NCI-H2171 treated with DMSO at 0.1 percent for 48 hours (cell line): Measurements from ENCODE around the gene AQP11.
"Not testable (repeated sequence)": the region's sequence is repeated elsewhere in the genome, so short reads cannot be mapped to it uniquely, and the experiment has no call there.

Experiments used
- DNase-seq: peaks from one replicate; lab custom pipeline; 2025; lab: John Stamatoyannopoulos, UW

AQP11 gene

GRCh38 chr11:77589521-77590193 lies at the start of gene AQP11:
Gene AQP11, plus strand, starts transcription at chr11:77589953. Its CDS starts 40 bp downstream, at chr11:77589993.
- DNase-seq: peak; percentile 90

DNA sequence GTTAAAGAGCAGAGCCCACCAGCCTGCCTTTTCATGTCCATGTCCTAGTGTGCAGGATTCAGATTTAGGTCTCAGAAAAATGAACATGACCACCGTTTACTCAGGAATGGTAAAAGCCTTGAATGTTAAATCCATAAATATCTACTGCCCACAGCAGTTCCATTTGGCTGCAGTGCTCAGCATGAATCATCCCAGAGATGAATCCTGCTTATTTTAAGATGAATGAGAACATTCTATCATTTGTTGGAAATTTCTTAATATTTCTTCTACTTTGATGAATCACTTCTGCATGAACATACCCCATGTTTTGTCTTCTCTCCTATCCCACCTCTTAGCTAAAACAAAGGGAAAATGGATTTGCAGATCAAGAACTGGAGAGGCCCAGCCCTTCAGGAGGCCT lies 47.5 kb upstream of the AQP11 start:
- DNase-seq: no peak

DNA sequence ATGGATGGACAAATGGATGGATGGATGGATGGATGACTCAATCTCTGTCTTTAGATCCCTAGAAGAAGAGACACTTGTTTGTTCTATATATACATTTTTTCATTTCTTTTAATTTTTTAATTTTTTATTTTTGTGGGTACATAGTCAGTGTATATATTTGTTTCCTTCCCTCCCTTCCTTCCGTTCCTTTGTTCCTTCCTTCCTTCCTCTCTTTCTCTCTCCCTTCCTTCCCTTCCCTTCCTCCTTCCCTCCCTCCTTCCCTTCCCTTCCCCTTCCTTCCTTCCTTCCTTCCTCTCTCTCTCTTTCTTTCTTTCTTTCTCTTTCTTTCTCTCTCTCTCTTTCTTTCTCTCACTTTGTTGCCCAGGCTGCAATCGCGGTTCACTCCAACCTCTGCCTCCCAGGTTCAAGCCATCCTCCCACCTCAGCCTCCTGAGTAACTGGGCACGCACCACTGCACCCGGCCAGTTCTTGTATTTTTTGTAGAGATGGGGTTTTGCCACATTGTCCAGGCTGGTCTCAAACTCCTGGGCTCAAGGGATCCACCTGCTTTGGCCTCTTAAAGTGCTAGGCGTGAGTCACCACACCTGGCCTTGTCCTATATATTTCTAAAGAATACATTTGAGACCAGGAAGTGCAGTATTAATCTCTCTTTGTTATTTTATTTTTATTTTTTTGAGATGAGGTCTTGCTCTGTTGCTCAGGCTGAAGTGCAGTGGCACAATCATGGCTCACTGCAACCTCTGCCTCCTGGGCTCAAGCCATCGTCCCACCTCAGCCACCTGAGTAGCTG lies 42.5 kb upstream of the AQP11 start:
- DNase-seq: no peak

DNA sequence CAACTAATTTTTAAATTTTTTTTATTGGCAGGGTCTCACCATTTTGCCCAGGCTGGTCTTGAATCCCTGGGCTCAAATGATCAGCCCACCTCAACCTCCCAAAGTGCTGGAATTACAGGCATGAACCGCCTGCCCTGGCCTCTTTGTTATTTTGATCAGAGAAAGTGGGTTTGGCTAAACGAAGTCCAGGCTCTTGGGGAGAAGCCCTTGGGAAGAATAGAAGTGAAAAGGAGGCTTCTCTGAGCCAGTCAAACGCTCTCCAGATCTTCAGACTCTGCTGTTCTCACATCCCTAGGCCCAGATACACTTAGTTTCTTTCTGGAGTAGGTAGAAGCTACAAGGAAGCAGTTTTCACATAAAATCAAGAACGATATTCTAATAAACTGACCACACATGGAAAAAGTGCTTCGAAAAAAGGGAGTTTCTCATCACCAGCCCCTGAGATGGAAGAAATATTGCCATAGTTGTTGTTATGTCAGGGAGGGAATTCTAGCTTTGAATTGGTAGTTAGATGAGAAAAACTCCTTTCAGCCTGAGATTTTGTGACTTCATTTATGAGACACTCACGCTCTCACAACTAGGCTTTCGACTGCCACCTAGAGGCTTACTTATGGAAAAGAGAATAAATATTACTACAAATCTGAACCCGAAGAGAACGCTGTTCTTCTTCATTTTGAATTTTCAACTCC lies 41.7 kb upstream of the AQP11 start:
- DNase-seq: peak; percentile 87

DNA sequence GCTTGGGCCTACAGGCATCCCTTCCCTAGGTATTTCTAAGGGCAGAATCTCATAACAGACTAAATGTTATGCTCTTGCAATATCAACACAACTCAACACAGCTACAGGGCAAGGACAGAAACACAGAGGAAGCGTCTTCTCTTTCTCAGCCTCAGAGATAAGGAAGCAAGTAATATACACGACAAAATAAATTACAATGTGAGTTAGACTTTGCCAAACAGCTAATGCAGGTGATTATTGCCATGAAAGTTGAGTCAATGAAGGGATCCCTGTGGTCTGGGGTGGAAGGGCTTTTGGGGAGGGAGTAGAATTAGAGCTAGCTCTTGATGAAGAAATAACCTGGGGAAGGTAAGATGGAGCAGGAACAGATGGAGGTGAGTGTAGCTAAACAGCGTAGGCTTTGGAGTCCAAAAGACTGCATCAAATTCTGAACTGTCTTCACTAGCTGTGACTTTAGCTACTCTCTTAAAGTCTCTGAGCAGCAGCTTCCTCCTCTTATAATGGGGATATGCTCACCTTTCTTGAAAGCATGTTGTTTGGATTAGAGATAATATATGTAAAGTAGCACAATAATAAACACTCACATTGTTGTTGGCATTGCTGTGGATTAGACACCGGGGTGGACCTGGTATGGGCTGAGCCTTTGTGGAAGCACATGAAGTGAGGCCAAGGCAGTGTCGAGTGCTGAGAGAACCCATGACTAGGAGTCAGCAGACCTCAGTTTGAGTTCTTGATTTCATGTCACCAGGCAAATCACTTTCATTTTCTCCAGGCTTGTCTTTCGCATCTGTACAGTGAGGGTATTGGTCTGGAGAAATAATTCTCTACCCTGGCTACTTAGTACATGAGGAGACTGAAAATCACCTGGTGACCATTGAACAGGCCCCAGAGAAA lies 41.0 kb upstream of the AQP11 start:
- no peak for DNase-seq

DNA sequence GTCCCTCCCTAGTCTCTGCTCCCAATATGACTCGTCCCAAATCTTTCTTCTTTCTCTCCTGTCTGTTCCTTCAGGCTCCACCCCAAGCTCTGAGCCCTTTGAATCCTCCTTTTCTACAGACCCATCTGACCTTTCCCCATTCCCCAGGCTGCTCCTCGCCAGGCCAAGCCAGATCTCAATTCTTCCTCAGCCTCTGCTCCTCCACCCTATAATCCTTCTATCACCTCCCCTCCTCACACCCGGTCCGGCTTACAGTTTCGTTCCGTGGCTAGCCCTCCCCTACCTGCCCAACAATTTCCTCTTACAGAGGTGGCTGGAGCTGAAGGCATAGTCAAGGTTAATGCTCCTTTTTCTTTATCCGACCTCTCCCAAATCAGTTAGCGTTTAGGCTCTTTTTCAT lies 38.3 kb upstream of the AQP11 start:
- not testable (repeated sequence) for DNase-seq

DNA sequence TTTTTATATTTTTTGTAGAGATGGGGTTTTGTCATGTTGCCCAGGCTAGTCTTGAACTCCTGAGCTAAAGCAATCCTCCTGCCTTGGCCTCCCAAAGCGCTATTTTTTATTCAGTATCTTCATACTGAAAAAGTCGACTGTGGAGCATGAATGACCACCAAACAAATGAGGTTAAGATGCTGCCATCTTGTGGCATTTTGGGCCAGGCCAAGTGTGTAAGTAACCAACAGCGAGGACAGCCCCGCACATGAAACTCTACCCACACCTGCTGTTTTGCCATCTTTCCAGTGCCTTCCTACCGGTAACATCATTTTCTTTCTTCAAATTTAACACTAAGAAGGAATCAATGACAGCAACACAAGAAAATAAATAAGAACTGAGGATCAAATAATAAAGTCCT lies 32.2 kb upstream of the AQP11 start:
- peak; percentile 34 for DNase-seq

DNA sequence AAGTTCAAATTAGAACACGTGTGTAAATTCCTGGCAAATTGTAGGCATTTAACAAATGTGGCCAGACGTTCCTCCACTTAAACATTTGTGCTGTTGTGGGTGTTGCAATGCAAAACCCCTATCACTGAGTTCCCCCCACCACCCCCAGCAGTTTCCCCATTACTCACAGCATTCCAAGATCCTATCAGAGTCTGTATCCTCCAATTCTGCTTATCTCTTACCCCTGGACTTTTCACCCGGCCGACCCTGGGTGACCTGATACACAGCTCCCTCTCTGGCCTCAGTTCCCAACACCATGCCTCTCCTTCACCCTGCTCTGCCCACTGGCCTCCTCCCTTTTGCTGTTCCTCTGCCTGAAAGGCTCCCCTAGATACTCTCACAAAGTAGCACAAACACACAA lies 31.4 kb upstream of the AQP11 start:
- no peak for DNase-seq

DNA sequence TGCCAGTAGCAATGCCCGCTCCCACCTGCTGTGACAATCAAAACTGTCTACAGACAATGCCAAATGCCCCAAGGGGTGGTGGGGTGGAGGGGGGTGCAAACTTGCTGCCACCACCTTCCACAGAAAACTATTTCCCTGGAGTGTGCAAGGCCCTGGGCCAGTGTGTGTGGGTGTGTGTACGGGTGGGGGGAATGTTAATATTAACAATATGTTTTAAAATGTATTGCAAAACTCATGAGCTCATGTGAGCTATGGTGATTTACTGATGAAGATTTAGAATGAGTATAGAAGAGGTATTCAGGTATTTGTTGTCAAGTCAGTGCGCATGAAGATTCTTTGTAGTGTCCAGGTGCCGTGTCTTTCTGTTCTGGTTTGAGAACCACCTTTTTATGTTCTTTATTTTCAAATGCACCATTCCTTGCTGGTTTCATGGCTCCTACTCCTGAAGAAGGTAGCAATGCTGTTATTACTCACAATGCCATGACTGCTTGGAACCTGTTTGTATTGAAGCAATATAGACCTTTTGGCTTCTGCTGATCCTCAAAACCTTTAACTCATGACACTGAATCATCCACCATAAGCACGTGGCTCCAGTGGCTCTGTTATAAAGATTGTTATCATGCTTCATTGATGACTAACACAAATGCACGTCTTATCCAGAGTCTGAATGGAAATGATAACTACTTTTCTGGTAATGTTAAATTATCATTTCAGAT lies 29.9 kb upstream of the AQP11 start:
- DNase-seq: no peak

DNA sequence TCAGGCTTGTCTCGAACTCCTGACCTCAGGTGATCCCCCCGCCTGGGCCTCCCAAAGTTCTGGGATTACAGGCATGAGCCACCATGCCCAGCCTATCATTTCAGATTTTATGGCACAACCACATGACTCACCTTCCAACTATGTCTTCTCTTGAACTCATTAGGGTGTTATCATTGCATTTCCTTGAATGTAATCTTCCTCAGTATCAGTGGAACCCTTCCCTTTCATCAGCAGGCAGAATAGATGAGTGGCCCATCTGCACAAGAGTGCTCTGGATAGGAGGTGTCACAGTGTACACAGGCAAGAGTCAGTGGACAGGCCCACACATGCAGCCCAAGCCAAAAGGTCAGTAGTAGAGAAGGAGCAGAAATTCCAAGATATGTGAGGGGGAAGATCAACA lies 29.1 kb upstream of the AQP11 start:
- no peak for DNase-seq

DNA sequence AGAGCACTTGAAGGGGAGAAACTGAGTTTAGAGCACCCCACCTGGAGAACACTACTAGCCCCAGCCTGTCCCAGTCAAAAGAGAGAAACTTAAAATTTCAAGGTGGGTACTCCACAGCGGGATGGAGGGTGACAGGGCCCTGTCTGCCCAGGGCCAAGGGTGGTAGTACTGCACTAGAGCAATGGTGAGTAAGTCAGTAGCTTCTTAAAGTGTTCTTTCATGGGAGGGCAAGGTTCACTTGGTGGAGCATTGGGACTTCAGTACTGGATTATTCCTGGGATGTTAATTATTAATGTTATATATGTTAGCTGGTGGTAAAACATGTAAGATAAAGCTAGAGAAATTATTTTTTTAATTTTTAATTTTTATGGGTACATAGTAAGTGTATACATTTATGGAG lies 28.5 kb upstream of the AQP11 start:
- DNase-seq: no peak

GRCh38 chr11:77568306-77568705 lies 21.4 kb upstream of the AQP11 start:
- DNase-seq: no peak

- DNase-seq: no peak
Observed at GRCh38 chr11:77568916-77569675, 20.7 kb upstream of the AQP11 start.

- DNase-seq: no peak
Observed at GRCh38 chr11:77569676-77570070, 20.1 kb upstream of the AQP11 start.

DNA sequence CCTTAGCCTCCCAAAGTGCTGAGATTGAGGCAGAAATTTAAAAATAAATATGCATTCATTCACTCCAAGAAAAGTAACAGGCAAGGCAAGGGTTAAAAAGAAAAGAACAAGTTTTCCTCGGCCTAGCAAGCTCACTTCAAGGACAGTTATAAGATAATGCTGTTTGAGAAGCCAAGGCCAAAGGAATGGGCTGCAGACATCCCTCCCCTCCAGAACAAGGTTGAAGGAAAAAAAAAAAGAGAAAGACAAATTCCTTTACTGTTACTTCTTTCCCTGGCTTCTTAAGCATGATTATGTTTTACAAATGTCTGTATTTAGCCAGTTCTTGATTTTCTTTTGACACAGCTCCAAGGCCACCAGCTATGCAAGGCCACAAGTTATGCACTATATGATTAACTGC lies 18.9 kb upstream of the AQP11 start:
- not testable (repeated sequence) for DNase-seq

DNA sequence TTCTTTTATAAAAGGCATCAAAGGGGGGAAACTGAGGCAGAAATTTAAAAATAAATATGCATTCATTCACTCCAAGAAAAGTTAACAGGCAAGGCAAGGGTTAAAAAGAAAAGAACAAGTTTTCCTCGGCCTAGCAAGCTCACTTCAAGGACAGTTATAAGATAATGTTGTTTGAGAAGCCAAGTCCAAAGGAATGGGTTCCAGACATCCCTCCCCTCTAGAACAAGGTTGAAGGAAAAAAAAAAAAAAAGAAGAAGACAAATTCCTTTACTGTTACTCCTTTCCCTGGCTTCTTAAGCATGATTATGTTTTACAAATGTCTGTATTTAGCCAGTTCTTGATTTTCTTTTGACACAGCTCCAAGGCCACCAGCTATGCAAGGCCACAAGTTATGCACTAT lies 14.3 kb upstream of the AQP11 start:
- not testable (repeated sequence) for DNase-seq

GRCh38 chr11:77580712-77581337 lies 8.9 kb upstream of the AQP11 start:
- DNase-seq: peak; percentile 44

DNA sequence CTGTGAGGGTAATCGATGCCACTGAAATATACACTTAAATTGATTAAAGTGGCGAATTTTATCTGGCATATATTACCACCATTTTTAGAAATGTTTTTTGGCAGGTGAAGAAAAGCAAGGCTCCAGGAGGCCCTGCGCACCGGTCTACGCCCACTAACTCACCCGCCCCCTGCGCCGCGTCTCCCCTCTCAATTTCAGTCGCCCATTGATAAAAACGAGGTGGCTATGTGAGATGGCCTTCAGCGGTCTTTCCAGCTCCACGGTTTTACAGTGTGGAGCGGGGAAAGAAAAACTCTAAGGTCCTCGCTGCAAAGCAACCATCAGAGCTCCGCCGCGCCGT lies 602 bp upstream of the AQP11 start:
- peak; percentile 90 for DNase-seq

DNA sequence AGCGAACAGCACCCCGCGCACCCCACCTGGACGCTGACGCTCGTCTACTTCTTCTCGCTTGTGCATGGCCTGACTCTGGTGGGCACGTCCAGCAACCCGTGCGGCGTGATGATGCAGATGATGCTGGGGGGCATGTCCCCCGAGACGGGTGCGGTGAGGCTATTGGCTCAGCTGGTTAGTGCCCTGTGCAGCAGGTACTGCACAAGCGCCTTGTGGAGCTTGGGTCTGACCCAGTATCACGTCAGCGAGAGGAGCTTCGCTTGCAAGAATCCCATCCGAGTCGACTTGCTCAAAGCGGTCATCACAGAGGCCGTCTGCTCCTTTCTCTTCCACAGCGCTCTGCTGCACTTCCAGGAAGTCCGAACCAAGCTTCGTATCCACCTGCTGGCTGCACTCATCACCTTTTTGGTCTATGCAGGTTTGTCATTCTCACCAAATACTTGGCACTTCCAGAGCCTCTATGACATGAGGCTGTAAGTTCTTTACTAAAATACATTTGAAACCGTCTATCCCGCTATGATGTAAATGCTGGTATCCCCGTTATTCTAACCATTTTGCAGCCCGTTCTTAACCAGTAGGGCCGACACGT lies 535 bp downstream of the AQP11 start:
- DNase-seq: peak; percentile 57

DNA sequence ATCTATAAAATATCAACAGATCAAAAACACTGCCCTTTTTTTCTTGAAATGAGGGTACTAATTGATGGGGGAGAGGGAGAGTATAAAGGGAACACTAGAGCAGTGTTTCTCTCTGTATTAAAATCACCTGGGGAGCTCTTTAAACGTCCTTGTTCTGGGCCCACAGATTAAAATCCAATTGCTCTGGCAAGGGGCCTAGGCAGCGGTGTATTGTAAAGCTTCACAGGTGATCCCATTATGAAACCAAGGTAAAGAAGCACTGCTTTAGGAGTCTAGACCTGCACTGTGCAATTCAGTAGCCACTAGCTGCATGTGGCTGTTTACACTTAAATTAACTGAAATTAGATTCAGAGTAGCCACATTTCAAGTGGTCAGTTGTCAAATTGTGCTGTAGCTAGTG lies 3.0 kb downstream of the AQP11 start:
- DNase-seq: no peak
